Kasumi-1 (cell line): ENCODE results near the gene TBXA2R.

ENCODE experiments used
- DNase-seq, 2 experiments: peaks; one replicate each; lab custom pipeline; 2025; lab: John Stamatoyannopoulos, UW

Gene TBXA2R

DNA sequence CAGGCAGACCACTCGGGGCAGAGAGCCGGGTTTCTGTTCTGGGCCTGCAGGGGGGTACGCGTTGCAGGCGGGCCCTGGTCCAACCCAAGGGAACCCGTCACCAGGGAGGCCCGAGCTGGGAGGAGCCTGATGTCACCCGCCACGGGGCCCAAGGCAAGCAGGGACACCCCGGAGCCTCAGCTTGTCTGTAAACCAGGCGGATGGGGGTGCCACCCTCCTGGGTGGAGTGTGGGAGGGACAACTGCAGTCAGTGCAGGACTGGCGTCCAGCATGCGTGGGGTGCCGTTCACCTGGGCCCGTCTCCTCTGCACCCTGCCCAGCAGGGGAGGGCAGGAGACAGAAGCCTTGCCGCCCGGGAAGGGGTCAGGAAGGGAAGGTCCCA is 12.9 kb upstream of the TBXA2R start:
- DNase-seq, result no peak

DNA sequence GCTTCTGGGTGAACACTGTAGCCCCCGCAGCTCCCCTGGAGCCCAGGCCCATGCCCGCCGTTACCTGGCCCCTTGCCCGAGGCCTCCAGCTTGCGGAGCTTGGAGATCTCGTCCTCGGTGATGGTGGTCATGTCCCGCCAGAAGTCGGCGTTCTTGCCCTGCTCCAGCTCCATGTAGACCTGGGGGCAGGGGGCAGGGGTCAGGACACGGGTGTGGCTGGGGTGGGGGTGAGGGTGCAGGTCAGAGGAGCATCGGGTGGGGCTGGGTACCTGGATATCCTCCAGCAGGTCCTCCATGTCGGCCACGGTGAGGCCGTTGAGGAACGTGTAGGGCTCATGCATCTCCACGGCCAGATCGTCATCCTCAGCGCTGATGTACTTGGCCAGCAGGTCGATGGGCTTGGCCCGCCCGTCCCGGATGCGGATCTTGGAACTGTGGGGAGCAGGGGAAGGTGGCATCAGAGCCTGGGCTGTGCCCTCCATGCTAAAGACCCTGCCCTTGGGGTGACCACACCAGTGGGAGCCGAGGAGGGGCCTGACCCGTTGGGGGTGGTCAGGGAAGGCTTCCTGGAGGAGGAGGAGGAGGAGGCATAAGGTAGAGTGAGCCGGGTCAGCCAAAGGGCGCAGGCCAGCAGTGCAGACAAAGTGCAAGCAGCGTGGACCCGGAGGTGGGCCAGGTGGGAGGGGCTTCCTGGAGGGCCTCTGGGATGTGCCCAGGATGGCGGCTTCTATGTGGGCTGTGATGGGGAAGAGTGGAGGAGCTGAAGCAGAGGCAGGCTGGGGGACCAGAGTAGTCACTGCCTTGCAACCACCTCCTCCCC is 12.3 kb upstream of the TBXA2R start:
- DNase-seq, result no peak

GRCh38 chr19:3618144-3618810 is 11.6 kb upstream of the TBXA2R start:
- no peak for DNase-seq

DNA sequence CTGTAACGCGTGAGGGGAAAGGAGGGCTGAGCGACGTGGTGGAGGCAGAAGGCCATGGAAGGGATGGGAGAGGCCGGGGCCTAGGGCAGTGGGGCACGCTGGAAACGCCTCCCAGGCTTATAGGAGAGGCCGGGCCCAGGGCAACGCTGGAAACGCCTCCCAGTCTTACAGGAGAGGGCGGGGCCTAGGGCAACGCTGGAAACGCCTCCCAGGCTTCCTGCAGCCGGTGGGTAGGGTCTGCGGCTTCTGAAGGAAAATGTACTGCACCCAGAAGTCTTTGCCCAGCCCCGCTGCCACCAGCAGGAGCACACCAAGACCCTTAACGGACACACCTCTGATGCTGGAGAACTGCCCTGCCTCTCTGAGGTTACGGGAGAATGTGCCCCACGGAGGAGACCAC is 10.8 kb upstream of the TBXA2R start:
- peak; percentile 19 to 20 for DNase-seq

GRCh38 chr19:3615524-3616135 is 9.0 kb upstream of the TBXA2R start:
- no peak for DNase-seq

DNA sequence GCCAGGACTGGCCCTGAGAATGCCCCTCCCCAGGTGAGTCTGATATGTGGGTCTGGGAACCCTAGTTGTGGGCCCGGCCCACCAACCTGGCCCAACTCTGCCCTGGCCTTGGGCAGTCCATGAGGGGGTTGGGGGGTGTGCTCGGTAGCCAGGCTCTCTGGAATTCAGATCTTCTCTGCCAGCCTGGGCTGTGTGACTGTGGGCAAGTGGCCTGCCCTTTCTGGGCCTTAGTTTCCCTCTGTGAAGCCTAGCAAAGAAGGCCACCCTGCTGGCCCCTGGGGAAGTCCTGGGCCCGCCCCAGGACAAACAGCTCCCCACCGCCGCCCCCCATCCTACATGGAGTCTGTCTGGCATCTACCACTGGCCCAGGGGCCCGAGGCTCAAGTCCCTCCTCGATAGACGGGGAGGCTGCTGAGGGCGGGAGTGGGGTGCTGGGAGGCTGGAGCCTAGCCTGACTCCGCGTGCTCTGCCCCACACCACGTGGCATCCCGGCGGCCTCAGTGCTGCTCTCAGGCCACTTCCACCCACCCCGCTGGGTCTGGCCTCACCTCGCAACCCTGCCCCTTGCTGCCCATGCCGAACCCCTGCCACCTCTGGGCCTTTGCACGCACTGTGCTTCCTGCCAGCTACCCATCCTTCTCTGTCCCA is 8.3 kb upstream of the TBXA2R start:
- no peak for DNase-seq

GRCh38 chr19:3613818-3614661 is 7.4 kb upstream of the TBXA2R start:
- DNase-seq, result no peak

DNA sequence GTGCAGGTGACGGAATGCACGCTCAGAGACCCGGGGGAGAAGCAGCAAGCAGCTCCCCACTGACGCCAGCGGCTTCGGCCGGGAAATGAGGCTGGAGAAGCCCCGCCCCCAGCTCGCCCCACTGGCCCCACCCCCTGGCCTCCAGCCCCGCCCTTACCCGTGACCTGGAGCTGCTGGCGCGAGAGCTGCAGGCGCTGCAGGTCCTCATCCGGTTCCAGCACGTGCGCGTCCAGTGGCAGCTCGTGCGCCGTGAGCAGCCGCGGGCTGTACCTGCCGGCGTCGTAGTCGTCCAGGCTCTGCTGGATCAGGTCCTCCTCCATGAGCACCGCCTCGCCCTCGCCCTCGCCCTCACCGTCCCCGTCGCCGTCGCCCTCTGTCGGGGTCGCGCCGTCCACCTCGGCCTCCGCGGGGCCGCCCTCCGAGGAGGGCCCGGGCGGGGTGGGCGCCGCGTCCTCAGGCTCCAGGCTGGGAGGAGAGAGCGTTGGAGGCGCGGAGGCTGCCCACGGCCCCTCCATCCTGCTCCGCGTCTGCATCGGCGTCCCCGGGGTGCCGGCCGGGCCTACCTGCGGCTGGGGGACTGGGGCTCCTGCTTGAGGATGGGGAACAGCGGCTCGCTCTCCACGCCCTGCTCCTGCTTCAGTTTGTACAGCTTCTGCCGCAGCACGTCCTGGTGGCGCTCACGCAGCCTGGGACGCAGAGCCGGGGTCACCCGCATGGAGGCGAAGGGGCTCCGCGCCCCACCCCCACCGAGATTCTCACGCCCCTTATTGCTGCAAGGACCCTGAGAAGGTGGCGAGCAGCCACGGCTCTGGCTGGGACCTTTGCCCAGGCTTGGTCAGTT is 6.4 kb upstream of the TBXA2R start:
- DNase-seq, result no peak

DNA sequence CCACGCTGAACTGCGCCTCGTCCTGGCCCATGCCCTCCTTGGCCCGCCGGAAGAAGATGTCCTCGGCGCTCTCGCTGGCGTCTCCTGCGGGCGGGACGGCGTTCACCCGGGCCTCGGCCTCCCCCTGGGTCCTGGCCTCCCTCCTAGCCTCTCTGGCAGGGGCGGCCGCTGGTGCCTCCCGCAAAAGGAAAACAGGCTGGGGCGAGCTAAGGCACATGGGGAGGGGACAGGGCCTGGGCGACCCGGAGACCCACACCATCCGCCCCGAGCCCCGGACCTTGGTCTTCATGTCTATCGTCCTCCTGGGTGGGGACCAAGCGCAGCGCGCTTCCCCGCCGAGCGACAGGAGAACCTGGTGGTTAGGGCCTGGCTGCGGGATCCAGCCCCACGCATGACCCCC is 5.7 kb upstream of the TBXA2R start:
- no peak for DNase-seq

GRCh38 chr19:3611841-3612240 is 5.2 kb upstream of the TBXA2R start:
- no peak for DNase-seq

DNA sequence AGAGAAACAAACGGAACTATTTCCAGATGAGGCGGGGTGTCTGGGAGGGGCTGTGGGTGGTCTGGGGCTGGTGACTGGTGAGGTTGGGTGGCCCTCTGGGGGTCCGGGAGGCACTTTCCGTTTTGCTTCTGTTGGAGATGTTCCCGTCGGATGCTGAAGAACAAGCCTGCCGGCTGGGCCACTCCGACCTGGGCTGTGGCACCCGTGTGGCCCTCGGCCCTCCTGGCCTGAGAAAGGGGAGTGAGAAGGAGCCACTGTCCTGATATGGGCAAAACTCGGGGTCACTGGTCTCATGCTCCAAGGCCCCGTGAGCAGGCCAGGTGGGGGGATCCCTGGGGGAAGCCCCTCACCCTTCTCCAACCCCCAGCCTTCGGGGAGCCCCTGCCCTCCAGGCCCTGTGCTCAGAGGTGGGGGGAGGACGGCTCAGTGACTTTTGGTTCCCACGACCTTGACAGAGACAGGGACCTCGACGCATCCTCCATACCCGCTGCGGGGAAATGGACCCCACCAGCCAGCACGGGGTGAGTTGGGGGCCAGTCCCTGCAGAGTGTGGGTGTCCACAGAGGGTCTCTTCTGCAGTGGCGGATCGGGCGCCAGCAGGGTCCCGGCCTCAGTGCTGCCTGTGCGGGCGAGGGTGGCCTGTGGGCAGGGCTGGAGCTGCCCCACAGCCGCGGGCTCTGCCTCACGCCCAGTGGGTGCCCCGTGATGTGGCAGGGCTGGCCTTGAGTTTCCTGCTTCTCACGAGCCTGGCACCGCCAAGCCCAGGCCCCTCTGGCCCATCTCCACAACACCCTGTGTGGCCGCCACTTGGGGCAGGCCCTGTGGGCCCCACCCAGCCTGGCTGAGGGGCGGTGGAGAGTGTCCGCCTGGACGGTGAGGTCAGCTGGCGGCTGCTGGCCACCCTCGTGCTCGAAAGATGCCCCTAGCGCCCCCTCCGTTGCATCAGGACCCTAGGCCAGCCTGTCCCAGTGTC is 4.4 kb upstream of the TBXA2R start:
- DNase-seq, result no peak

GRCh38 chr19:3609779-3610719 is 3.4 kb upstream of the TBXA2R start:
- no peak for DNase-seq

GRCh38 chr19:3608750-3609322 is 2.2 kb upstream of the TBXA2R start:
- peak; percentile 87 to 94 for DNase-seq

DNA sequence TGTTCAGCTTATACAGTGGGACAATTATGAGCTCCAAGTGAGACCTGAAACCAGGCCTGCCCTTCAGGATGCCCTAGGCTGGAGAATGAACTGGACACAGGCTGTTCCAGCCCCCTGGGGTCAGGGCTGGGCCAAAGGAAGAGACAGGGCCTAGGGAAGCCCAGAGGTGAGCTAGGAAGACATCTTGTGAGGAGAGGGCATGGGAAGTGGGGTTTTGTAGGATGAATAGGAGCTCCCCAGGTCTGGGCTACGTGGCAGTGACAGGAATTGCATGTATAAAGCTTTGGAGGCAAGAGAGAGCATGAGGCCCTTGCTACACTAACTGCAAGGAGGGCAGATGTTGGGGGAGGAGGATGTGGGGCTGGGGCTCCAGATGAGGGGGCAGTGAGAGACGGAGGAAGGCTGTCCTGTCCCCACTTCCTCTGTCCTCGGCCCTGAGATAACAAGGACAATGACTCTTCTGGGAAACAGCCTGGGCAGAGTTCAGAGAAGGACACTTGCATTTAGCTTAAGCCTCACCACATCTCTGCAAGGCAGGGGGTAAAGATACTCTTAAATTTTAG is 1.5 kb upstream of the TBXA2R start:
- DNase-seq, result peak; percentile 76 to 85

DNA sequence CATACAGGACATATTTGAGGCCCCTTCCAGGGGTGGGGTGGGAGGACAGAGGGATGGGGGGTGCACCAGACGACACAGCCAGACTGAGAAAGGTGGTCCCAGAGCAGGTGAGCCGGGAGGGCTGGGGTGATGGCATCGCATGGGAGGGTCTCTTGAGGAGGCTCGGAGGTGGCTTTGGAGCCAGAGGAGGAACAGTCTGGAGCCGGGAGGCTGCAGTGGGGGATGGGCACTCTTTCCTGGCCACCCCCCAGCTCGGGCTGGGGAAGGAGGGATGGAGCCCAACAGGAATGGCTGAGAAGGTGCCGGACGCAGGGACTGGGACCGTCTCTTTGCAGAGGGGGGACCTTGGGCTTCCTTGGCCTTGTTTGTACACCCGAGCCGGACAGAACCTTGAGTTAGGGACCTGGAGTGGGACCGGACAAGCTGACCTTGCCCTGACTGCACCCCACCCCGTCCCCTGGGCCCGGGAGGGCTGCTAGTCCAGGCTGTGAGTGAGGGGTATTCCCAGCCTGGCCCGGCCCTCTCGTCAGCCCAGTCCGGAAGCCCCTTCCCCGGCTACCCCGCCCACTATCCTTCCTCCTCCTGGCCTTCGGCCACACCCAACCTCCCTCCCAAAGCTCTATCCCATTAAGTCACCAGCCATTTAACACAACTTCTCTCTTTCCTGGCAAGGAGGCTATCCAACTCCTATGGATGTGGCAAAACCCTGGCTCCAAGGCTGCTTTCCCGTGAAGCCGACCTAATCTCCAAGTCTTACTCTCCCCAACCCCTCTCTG is 816 bp upstream of the TBXA2R start:
- peak in 1 of 2 experiments; percentile 34 for DNase-seq

DNA sequence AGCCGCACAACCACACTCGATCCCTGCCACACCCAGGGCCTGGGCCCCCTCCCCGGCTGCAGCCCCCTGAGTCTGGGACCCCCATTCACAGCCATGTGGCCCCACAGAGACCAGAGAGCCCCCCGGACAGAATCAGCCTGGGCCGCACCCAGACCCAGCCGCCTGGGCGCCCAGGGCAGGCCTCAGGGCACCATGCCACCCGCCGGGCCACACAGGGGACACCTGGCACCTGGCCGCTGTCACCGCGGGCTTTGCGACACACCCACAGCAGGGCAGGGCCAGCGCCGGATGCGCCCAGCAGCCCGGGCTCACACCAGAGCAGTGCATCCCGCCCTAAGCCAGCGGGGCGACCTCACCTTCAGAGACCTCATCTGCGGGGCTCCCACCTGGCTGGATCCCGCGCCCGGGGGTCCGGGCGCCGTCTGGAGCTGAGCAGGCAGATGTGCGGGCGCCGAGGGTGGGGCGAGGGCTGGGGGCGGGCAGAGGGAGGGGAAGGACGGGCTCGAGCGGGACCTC is 443 bp downstream of the TBXA2R start:
- DNase-seq, result no peak

DNA sequence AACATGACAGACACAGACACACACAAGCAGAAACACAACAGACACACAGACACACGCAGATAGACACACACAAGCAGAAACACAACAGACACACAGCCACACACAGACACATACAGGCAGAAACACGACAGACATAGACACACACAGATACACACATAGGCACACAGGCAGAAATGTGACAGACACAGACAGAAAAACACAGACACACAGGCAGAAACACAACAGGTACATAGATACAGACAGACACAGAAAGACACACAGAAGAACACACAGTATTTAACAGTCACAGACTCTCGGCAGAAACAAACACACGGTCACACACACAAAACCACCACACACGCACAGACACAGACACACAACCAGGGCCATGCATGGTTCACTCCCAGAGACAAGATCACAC is 905 bp downstream of the TBXA2R start:
- peak in 1 of 2 experiments; percentile 12 for DNase-seq
